ENCODE measurements around the gene UQCR10. TPM values are rescaled to one million over a fixed set of nuclear protein-coding genes. Genes with fewer than 3 reads are reported as not detected.

Gene UQCR10
- total RNA-seq, 1 experiment from 2014 or later: 119 TPM

- CTCF ChIA-PET: no interaction called here
Observed at GRCh38 chr22:29788339-29789279, 21.4 kb downstream of the UQCR10 start.

DNA sequence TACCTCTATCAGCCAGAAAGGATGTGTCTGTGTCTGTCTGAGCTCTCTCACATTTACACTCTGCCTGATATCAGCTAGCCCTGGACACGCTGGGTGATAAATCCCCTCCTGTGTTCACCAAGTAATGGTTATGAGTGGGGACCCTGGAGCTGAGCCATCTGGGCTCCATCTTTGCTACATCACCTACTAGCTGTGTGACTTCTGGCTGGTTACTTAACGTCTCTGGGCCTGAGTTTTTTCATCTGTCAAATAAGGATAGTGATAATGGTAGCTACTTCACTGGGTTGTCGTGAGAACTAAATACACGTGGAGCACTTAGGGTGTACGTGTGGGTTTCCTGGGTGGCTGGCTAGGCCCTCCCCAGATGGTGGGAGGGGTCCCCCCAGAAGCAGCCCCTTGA, 22.9 kb downstream of the UQCR10 start:
- no peaks in the 10 kb centered on the region for H3K9me3 ChIP-seq (ENCODE audit: low read depth, low read length, poor library complexity, severe bottlenecking)
- ChIA-PET POLR2A (ENCODE audit: low non-redundant PET) (no interaction called here), CTCF (no interaction called here)
- TF ChIP-seq, protein P1, sequence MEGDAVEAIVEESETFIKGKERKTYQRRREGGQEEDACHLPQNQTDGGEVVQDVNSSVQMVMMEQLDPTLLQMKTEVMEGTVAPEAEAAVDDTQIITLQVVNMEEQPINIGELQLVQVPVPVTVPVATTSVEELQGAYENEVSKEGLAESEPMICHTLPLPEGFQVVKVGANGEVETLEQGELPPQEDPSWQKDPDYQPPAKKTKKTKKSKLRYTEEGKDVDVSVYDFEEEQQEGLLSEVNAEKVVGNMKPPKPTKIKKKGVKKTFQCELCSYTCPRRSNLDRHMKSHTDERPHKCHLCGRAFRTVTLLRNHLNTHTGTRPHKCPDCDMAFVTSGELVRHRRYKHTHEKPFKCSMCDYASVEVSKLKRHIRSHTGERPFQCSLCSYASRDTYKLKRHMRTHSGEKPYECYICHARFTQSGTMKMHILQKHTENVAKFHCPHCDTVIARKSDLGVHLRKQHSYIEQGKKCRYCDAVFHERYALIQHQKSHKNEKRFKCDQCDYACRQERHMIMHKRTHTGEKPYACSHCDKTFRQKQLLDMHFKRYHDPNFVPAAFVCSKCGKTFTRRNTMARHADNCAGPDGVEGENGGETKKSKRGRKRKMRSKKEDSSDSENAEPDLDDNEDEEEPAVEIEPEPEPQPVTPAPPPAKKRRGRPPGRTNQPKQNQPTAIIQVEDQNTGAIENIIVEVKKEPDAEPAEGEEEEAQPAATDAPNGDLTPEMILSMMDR (conservative IDR thresholded peaks at IDR 0.05; ENCODE audit: low read depth, low read length): no peak
- TF ChIP-seq EZH2 (IDR thresholded peaks at IDR 0.05; ENCODE audit: borderline replicate concordance, low read depth, low read length, poor library complexity, severe bottlenecking): no peak
- intact Hi-C loops (cut with micrococcal nuclease; ENCODE audit: unreplicated experiment): no loop called here
- H3K36me3 ChIP-seq (ENCODE audit: insufficient read depth, low read length, poor library complexity, severe bottlenecking): peaks cover 23% of the 10 kb centered on the region
- BruUV-seq (replicated peaks): no TSS peak
- H3K27ac ChIP-seq (ENCODE audit: low read depth, low read length, poor library complexity, severe bottlenecking): no peak overlapping the region
- H3K27me3 ChIP-seq (replicated peaks; ENCODE audit: insufficient read depth, low read depth, low read length, poor library complexity): no peaks in the 10 kb centered on the region
- H3K4me1 ChIP-seq (ENCODE audit: insufficient read depth, low read length, poor library complexity, severe bottlenecking): no peaks in the 10 kb centered on the region
- H3K4me3 ChIP-seq (ENCODE audit: low read depth, low read length, poor library complexity, severe bottlenecking): no peak overlapping the region
- no peak for DNase-seq (ENCODE audit: low spot score)

More at GRCh38 chr22:29788339-29789279, 21.4 kb downstream of the UQCR10 start:
- TF ChIP-seq EZH2 (IDR thresholded peaks at IDR 0.05; ENCODE audit: borderline replicate concordance, low read depth, low read length, poor library complexity, severe bottlenecking): no peak
- TF ChIP-seq, protein P1 (conservative IDR thresholded peaks at IDR 0.05; ENCODE audit: low read depth, low read length): no peak
- H3K4me1 ChIP-seq (ENCODE audit: insufficient read depth, low read length, poor library complexity, severe bottlenecking): peaks cover 9% of the 10 kb centered on the region
- intact Hi-C loops (cut with micrococcal nuclease; ENCODE audit: unreplicated experiment): no loop called here
- no TSS peak for BruUV-seq (replicated peaks)
- POLR2A ChIA-PET (ENCODE audit: low non-redundant PET): no interaction called here
- peaks cover 23% of the 10 kb centered on the region for H3K36me3 ChIP-seq (ENCODE audit: insufficient read depth, low read length, poor library complexity, severe bottlenecking)
- H3K4me3 ChIP-seq (ENCODE audit: low read depth, low read length, poor library complexity, severe bottlenecking): no peak overlapping the region
- DNase-seq (ENCODE audit: low spot score): no peak
- H3K27ac ChIP-seq (ENCODE audit: low read depth, low read length, poor library complexity, severe bottlenecking): no peak overlapping the region
- H3K27me3 ChIP-seq (replicated peaks; ENCODE audit: insufficient read depth, low read depth, low read length, poor library complexity): no peaks in the 10 kb centered on the region
- H3K9me3 ChIP-seq (ENCODE audit: low read depth, low read length, poor library complexity, severe bottlenecking): no peaks in the 10 kb centered on the region

DNA sequence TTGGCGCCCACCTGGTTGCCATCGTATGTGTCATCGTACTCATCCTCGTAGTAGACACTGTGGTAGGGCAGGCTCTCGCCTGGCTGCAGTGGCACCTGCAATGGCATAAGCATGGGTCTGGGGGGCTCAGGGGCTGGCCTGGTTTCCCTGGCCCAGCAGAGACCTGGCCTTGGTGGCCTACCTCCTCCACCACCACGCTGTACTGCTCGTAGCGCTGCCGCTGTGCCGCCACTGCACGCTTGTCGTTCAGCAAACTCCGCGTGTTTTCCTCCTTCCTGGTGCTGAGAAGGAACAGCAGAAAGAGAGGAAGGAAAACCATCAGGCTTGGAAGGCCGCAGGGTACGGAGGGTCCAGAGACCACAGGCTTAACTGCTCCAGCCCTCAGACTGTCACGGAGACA, 26.2 kb downstream of the UQCR10 start:
- Histone ChIP-seq H3K4me3 (ENCODE audit: low read depth, low read length, poor library complexity, severe bottlenecking) (no peak overlapping the region), H3K27ac (ENCODE audit: low read depth, low read length, poor library complexity, severe bottlenecking) (no peak overlapping the region), H3K27me3 (replicated peaks; ENCODE audit: insufficient read depth, low read depth, low read length, poor library complexity) (no peaks in the 10 kb centered on the region), H3K36me3 (ENCODE audit: insufficient read depth, low read length, poor library complexity, severe bottlenecking) (peaks cover 26% of the 10 kb centered on the region), H3K4me1 (ENCODE audit: insufficient read depth, low read length, poor library complexity, severe bottlenecking) (no peaks in the 10 kb centered on the region), H3K9me3 (ENCODE audit: low read depth, low read length, poor library complexity, severe bottlenecking) (no peaks in the 10 kb centered on the region)
- ChIA-PET POLR2A (ENCODE audit: low non-redundant PET) (no interaction called here), CTCF (no interaction called here)
- DNase-seq (ENCODE audit: low spot score): no peak
- intact Hi-C loops (cut with micrococcal nuclease; ENCODE audit: unreplicated experiment): no loop called here
- BruUV-seq (replicated peaks): no TSS peak
- TF ChIP-seq EZH2 (IDR thresholded peaks at IDR 0.05; ENCODE audit: borderline replicate concordance, low read depth, low read length, poor library complexity, severe bottlenecking): no peak
- TF ChIP-seq, protein P1 (conservative IDR thresholded peaks at IDR 0.05; ENCODE audit: low read depth, low read length): no peak
